ENCODE results near the gene GARIN1A.
A peak's percentile ranks its signal among the peaks of the same experiment; 100 is the strongest.
"Not testable (repeated sequence)": the region's sequence is repeated elsewhere in the genome, so short reads cannot be mapped to it uniquely, and the experiment has no call there.

Gene GARIN1A

DNA sequence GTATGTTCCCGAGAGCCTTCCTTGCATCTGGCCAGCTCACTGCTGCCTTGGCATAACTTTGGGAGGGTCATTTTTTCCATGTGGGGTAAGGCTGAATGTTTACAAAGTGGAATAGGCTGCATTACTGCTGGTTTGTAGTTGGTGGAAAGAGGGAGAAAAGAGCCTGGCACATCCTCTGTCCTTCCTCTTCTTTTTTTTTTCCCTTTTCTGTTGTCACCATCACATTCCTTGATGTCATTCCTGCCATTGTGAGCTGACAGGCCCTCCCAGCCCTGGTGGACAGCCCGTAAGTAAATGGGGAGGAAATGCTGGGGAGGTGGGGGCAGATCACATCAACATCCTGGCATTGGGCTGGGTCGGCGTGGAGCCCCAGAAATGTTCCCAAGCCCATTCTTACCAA is at the start of gene GARIN1A:
Gene GARIN1A, plus strand, starts transcription at position 301 of the 400 bp plus-strand sequence. CDS start 106 bp downstream, outside the sequence.
- Histone ChIP-seq H3K36me3 (replicated peaks; ENCODE audit: low read depth, low read length) (no peaks in the 10 kb centered on the region), H3K9me3 (ENCODE audit: insufficient read depth, low read length) (no peaks in the 10 kb centered on the region), H3K4me3 (ENCODE audit: low read length) (no peak within 1 kb of the TSS), H3K4me1 (ENCODE audit: low read length) (no peaks in the 10 kb centered on the region), H4K20me1 (ENCODE audit: insufficient read depth, low read length) (no peaks in the 10 kb centered on the region), H3K27ac (ENCODE audit: low read length) (no peak within 1 kb of the TSS), H3K9ac (ENCODE audit: low read length) (no peak within 1 kb of the TSS), H3K27me3 (ENCODE audit: low read depth, low read length) (no peaks in the 10 kb centered on the region), H3K79me2 (ENCODE audit: low read length) (no peaks in the 10 kb centered on the region), H3K4me2 (ENCODE audit: low read length) (peak within 1 kb of the TSS; percentile 32; the same call in 1 of the 2 replicates), H2AFZ (ENCODE audit: low read depth, low read length) (no peak within 1 kb of the TSS)
- TF ChIP-seq, protein P1, sequence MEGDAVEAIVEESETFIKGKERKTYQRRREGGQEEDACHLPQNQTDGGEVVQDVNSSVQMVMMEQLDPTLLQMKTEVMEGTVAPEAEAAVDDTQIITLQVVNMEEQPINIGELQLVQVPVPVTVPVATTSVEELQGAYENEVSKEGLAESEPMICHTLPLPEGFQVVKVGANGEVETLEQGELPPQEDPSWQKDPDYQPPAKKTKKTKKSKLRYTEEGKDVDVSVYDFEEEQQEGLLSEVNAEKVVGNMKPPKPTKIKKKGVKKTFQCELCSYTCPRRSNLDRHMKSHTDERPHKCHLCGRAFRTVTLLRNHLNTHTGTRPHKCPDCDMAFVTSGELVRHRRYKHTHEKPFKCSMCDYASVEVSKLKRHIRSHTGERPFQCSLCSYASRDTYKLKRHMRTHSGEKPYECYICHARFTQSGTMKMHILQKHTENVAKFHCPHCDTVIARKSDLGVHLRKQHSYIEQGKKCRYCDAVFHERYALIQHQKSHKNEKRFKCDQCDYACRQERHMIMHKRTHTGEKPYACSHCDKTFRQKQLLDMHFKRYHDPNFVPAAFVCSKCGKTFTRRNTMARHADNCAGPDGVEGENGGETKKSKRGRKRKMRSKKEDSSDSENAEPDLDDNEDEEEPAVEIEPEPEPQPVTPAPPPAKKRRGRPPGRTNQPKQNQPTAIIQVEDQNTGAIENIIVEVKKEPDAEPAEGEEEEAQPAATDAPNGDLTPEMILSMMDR (IDR thresholded peaks at IDR 0.05; ENCODE audit: low read depth, low read length): no peak
- no peak for TF ChIP-seq EZH2phosphoT487 (IDR thresholded peaks at IDR 0.05; ENCODE audit: low read depth)

DNA sequence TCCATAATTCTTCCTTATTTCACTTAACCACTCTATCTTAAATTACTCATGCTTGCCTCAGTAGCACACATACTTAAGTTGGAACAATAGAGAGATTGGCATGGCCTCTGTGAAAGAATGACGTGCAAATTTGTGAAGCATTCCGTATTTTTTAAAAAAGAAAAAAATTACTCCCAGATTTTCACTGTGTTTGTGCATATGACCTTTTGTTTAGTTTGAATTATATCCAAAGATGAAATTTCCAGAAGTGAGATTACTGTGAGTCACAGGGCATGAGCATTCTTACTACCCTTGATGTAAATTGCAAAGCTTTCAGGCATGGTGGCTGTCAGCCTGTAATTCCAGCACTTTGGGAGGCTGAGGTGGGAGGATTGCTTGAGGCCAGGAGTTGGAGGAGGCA is 45.0 kb upstream of the GARIN1A start:
- H3K27me3 ChIP-seq (ENCODE audit: low read depth, low read length); H3K4me3 ChIP-seq (ENCODE audit: low read length); H3K4me1 ChIP-seq (ENCODE audit: low read length); H3K36me3 ChIP-seq (replicated peaks; ENCODE audit: low read depth, low read length); H3K9ac ChIP-seq (ENCODE audit: low read length); H3K79me2 ChIP-seq (ENCODE audit: low read length); H2AFZ ChIP-seq (ENCODE audit: low read depth, low read length); H3K4me2 ChIP-seq (ENCODE audit: low read length); H4K20me1 ChIP-seq (ENCODE audit: insufficient read depth, low read length); H3K9me3 ChIP-seq (ENCODE audit: insufficient read depth, low read length); H3K27ac ChIP-seq (ENCODE audit: low read length): not testable (repeated sequence)

DNA sequence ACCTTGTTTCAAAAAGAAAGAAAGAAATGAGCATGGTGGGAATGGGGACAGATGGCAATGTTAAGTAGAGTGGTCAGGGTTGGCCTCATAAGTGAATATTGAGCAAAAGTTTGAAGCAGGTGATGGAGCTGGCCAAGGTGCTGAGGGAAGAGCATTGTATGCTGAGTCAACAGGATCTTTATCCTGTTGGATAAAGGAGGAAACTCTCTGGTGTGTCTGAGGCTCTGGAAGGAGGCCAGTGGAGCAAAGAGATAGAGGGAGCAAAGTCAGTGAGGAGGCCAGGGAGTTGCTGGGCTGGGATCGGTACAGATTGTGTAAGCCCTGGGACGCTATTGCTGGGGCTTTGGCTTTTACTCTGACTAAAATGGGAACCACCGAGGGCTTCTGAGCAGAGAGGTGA is 38.2 kb upstream of the GARIN1A start:
- H3K27ac ChIP-seq (ENCODE audit: low read length); H3K4me1 ChIP-seq (ENCODE audit: low read length); H4K20me1 ChIP-seq (ENCODE audit: insufficient read depth, low read length); H3K9me3 ChIP-seq (ENCODE audit: insufficient read depth, low read length); H2AFZ ChIP-seq (ENCODE audit: low read depth, low read length); H3K79me2 ChIP-seq (ENCODE audit: low read length); H3K4me2 ChIP-seq (ENCODE audit: low read length); H3K27me3 ChIP-seq (ENCODE audit: low read depth, low read length); H3K36me3 ChIP-seq (replicated peaks; ENCODE audit: low read depth, low read length); H3K9ac ChIP-seq (ENCODE audit: low read length); H3K4me3 ChIP-seq (ENCODE audit: low read length): not testable (repeated sequence)

DNA sequence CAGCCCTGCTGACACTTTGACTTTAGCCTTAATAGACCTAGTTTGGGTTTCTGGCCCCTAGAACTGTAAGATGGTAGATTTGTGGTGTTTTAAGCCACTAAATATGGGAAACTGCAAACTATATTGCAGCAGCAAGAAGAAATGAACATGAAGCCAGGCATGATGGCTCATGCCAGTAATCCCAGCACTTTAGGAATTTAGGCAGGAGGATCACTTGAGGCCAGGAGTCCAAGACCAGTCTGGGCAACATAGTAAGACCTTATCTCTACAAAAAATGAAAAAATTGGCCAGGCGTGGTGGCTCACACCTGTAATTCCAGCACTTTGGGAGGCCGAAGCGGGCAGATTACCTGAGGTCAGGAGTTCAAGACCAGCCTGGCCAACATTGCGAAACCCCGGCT is 26.9 kb upstream of the GARIN1A start:
- H3K4me3 ChIP-seq (ENCODE audit: low read length); H2AFZ ChIP-seq (ENCODE audit: low read depth, low read length); H3K79me2 ChIP-seq (ENCODE audit: low read length); H3K9me3 ChIP-seq (ENCODE audit: insufficient read depth, low read length); H4K20me1 ChIP-seq (ENCODE audit: insufficient read depth, low read length); H3K36me3 ChIP-seq (replicated peaks; ENCODE audit: low read depth, low read length); H3K4me2 ChIP-seq (ENCODE audit: low read length); H3K27me3 ChIP-seq (ENCODE audit: low read depth, low read length); H3K27ac ChIP-seq (ENCODE audit: low read length); H3K4me1 ChIP-seq (ENCODE audit: low read length); H3K9ac ChIP-seq (ENCODE audit: low read length): not testable (repeated sequence)

DNA sequence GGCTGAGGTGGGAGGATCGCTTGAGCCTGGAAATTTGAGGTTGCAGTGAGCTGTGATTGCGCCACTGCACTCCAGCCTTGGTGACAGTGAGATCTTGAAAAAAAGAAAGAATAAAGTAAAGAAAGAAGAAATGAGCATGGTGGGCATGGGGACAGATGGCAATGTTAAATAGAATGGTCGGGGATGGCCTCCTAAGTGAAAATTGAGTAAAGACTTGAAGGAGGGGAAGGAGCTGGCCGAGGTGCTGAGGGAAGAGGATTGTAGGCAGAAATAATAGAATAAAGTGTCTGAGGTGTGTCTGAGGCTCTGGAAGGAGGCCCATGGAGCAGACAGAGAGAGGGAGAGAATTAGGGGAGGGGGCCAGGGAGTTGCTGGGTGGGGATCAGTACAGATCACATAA is 26.2 kb upstream of the GARIN1A start:
- not testable (repeated sequence) for H3K79me2 ChIP-seq (ENCODE audit: low read length); H3K27ac ChIP-seq (ENCODE audit: low read length); H3K27me3 ChIP-seq (ENCODE audit: low read depth, low read length); H3K9ac ChIP-seq (ENCODE audit: low read length); H3K9me3 ChIP-seq (ENCODE audit: insufficient read depth, low read length); H3K4me1 ChIP-seq (ENCODE audit: low read length); H2AFZ ChIP-seq (ENCODE audit: low read depth, low read length); H4K20me1 ChIP-seq (ENCODE audit: insufficient read depth, low read length); H3K36me3 ChIP-seq (replicated peaks; ENCODE audit: low read depth, low read length); H3K4me2 ChIP-seq (ENCODE audit: low read length); H3K4me3 ChIP-seq (ENCODE audit: low read length)

DNA sequence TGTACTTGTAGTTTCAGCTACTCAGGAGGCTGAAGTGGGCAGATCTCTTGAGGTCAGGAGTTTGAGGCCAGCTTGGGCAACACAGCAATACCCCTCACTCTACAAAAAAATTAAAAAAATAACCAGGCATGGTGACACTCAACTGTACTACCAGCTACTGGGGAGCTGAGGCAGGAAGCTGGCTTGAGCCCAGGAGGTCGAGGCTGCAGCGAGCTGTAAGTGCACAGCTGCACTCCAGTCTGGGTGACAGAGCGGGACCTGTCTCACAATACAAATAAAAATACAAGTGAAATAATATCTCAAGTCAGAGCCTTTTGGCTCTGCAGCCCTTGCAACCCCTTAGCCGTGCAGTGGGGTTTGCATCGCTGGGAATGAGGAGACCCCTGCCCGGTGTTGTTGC is 25.2 kb upstream of the GARIN1A start:
- not testable (repeated sequence) for H3K4me2 ChIP-seq (ENCODE audit: low read length); H3K27ac ChIP-seq (ENCODE audit: low read length); H4K20me1 ChIP-seq (ENCODE audit: insufficient read depth, low read length); H3K4me3 ChIP-seq (ENCODE audit: low read length); H2AFZ ChIP-seq (ENCODE audit: low read depth, low read length); H3K9ac ChIP-seq (ENCODE audit: low read length); H3K79me2 ChIP-seq (ENCODE audit: low read length); H3K36me3 ChIP-seq (replicated peaks; ENCODE audit: low read depth, low read length); H3K27me3 ChIP-seq (ENCODE audit: low read depth, low read length); H3K4me1 ChIP-seq (ENCODE audit: low read length); H3K9me3 ChIP-seq (ENCODE audit: insufficient read depth, low read length)

DNA sequence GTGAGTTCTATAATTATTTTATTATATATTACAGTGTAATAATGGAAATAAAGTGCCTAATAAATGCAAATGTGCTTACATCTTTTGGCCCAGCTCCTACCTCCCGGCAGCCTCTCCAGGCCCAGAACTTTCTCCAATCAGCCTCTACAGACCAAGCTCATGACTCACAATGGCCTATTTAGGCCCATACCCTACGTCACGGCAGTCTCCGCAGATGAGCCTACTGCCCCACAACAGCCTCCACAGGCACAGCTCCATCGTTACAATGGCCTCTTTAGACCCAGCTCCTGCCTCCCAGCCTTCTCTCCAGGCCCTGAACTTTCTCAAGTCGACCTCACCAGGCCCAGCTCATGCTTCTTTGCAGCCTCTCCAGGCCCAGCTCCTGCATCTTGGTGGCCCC is 21.0 kb upstream of the GARIN1A start:
- not testable (repeated sequence) for H3K27ac ChIP-seq (ENCODE audit: low read length); H3K9me3 ChIP-seq (ENCODE audit: insufficient read depth, low read length); H2AFZ ChIP-seq (ENCODE audit: low read depth, low read length); H3K79me2 ChIP-seq (ENCODE audit: low read length); H3K27me3 ChIP-seq (ENCODE audit: low read depth, low read length); H3K4me1 ChIP-seq (ENCODE audit: low read length); H3K4me2 ChIP-seq (ENCODE audit: low read length); H3K9ac ChIP-seq (ENCODE audit: low read length); H4K20me1 ChIP-seq (ENCODE audit: insufficient read depth, low read length); H3K4me3 ChIP-seq (ENCODE audit: low read length); H3K36me3 ChIP-seq (replicated peaks; ENCODE audit: low read depth, low read length)

DNA sequence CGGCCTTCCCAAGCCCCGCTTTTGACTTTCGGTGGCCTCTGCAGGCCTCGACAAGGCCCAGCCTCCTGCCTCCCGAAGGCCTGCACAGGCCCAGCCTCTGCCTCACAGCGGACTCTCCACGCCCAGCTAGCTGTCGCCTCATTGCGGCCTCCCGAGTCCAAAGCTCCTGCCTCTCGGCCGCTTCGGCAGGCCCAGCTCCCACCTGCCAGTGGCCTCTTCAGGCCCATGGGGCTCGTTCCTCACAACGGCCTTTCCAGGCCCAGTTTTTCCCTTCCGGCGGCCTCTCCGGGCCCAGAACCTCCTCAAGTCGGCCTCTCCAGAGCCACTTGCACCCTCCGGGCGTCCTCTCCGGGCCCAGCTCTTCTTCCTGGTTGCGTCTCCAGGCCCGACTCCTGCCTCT is 19.5 kb upstream of the GARIN1A start:
- H3K9ac ChIP-seq (ENCODE audit: low read length); H3K36me3 ChIP-seq (replicated peaks; ENCODE audit: low read depth, low read length); H3K4me2 ChIP-seq (ENCODE audit: low read length); H4K20me1 ChIP-seq (ENCODE audit: insufficient read depth, low read length); H2AFZ ChIP-seq (ENCODE audit: low read depth, low read length); H3K27me3 ChIP-seq (ENCODE audit: low read depth, low read length); H3K4me3 ChIP-seq (ENCODE audit: low read length); H3K4me1 ChIP-seq (ENCODE audit: low read length); H3K79me2 ChIP-seq (ENCODE audit: low read length); H3K27ac ChIP-seq (ENCODE audit: low read length); H3K9me3 ChIP-seq (ENCODE audit: insufficient read depth, low read length): not testable (repeated sequence)

DNA sequence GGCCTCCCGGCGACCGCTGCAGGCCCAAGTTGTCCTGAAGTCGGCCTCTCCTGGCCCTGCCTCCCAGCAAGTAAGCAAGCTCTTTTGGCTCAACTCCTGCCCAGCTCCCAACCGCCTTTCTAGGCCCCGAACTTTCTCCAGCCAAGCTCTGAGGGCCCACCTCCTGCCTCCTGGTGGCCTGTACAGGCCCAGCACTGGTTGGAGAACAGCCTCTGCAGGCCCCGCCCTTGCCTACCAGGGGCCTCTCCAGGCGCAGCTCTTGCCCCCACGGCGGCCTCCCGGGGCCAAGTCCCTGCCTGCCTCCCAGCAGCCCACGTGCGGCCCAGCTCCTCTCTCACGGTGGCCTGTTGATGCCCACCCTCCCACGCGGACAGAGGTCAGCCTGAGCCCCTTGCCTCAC is 18.9 kb upstream of the GARIN1A start:
- H3K4me2 ChIP-seq (ENCODE audit: low read length); H2AFZ ChIP-seq (ENCODE audit: low read depth, low read length); H3K4me1 ChIP-seq (ENCODE audit: low read length); H3K79me2 ChIP-seq (ENCODE audit: low read length); H3K27ac ChIP-seq (ENCODE audit: low read length); H3K9ac ChIP-seq (ENCODE audit: low read length); H3K4me3 ChIP-seq (ENCODE audit: low read length); H3K9me3 ChIP-seq (ENCODE audit: insufficient read depth, low read length); H3K27me3 ChIP-seq (ENCODE audit: low read depth, low read length); H4K20me1 ChIP-seq (ENCODE audit: insufficient read depth, low read length); H3K36me3 ChIP-seq (replicated peaks; ENCODE audit: low read depth, low read length): not testable (repeated sequence)
